Measurements from ENCODE around the gene TMEFF1. TPM values are rescaled to one million over a fixed set of nuclear protein-coding genes. Genes with fewer than 3 reads are reported as not detected.

The TMEFF1 gene
- total and polyA plus RNA-seq, 2 of the 8 experiments (the other 6 are each of a cell fraction or from before 2014, with no cell fraction given): 13.5 to 68.2 TPM

GRCh38 chr9:100598641-100599145 lies 125.7 kb downstream of the TMEFF1 start:
- Histone ChIP-seq H3K23ac (ENCODE audit: insufficient read length) (no peak overlapping the region), H3K23me2 (ENCODE audit: low read depth, low read length) (peaks cover 5% of the 10 kb centered on the region; the same call in 1 of the 2 replicates), H3K36me3 (ENCODE audit: control insufficient read depth in 2 of 4, insufficient read depth in 4 of 4, low read length in 3 of 4) (no peaks in the 10 kb centered on the region), H3K56ac (replicated peaks; ENCODE audit: insufficient read length, low read depth, low read length) (no peak overlapping the region), H2BK120ac (replicated peaks; ENCODE audit: low read depth, low read length) (no peak overlapping the region), H4K20me1 (replicated peaks in 1 of 2; ENCODE audit: control insufficient read depth in 1 of 2, insufficient read depth in 2 of 2, low read length in 2 of 2) (no peaks in the 10 kb centered on the region), H3K9me3 (ENCODE audit: insufficient read depth in 2 of 2, low read depth in 1 of 2, low read length in 1 of 2) (no peaks in the 10 kb centered on the region), H3K4me2 (ENCODE audit: insufficient read depth in 1 of 2, low read depth in 2 of 2, low read length in 2 of 2) (peak overlapping the region; percentile 77 to 80), H4K5ac (ENCODE audit: insufficient read length, low read depth, low read length) (peak overlapping the region; percentile 45), H3K27me3 (replicated peaks in 1 of 4; ENCODE audit: control insufficient read depth in 3 of 4, extremely low read depth in 1 of 4, insufficient read depth in 3 of 4, low read length in 3 of 4) (no peaks in the 10 kb centered on the region), H2BK12ac (ENCODE audit: low read depth, low read length) (no peak overlapping the region), H2AK5ac (ENCODE audit: low read depth, low read length) (no peak overlapping the region), H3K27ac (ENCODE audit: low read depth, low read length) (no peak overlapping the region), H3K79me2 (ENCODE audit: control insufficient read depth in 1 of 2, insufficient read depth in 2 of 2, low read length in 2 of 2) (no peaks in the 10 kb centered on the region), H3K79me1 (ENCODE audit: low read depth, low read length) (no peaks in the 10 kb centered on the region), H4K8ac (ENCODE audit: extremely low read depth, insufficient read depth, low read length) (no peak overlapping the region; the same call in 1 of the 2 replicates), H2BK15ac (ENCODE audit: low read length) (no peak overlapping the region), H4K91ac (replicated peaks; ENCODE audit: insufficient read length, low read length) (no peak overlapping the region), H3K14ac (ENCODE audit: insufficient read length) (no peak overlapping the region), H3K9ac (replicated peaks in 1 of 4; ENCODE audit: extremely low read depth in 1 of 4, low read depth in 3 of 4, low read length in 3 of 4) (peak overlapping the region in 2 of 4 experiments; percentile 10 to 69; a peak in 2 of 7 replicates), H3K4me3 (ENCODE audit: extremely low read depth in 1 of 4, insufficient read depth in 2 of 4, low read depth in 3 of 4, low read length in 4 of 4) (peak overlapping the region; percentile 27 to 59 (median 45); a peak in 7 of 8 replicates), H3K18ac (ENCODE audit: extremely low read depth, low read length) (peak overlapping the region; percentile 66; the same call in 1 of the 2 replicates), H2AFZ (ENCODE audit: low read length) (peak overlapping the region; percentile 90), H2BK5ac (ENCODE audit: low read depth, low read length) (peak overlapping the region; percentile 27; the same call in 1 of the 2 replicates), H2BK20ac (ENCODE audit: low read length) (no peak overlapping the region), H3K4me1 (replicated peaks in 1 of 4; ENCODE audit: control insufficient read depth in 3 of 4, insufficient read depth in 4 of 4, low read length in 3 of 4) (peaks cover 3 to 17% (median 12%) of the 10 kb centered on the region in 4 experiments; a peak in 5 of 7 replicates), H3K4ac (replicated peaks; ENCODE audit: insufficient read length, low read depth, low read length) (peak overlapping the region; percentile 24)
- DNase-seq (ENCODE audit: low read depth in 1 of 2, low spot score in 2 of 2) (peak; percentile 92 to 96), FAIRE-seq (no peak)
- ChIA-PET CTCF (ENCODE audit: partially characterized antibody) (interaction anchor here (1.0 to 2.3 kb wide), 4 partner anchors 18 to 273 kb away, joined by 3 to 8 read pairs (median 4); no protein-coding TSS in a partner anchor), POLR2A (ENCODE audit: partially characterized antibody) (interaction anchor here (0.8 to 1.9 kb wide), 4 partner anchors 9 to 458 kb away, joined by 3 to 6 read pairs (median 4); partner anchors contain the start of gene MSANTD3)
- WGBS, 2 experiments (ENCODE audit: extremely low coverage in 1 of 2, insufficient coverage in 1 of 2, insufficient read length in 1 of 2, insufficient replicate concordance in 2 of 2, low coverage in 1 of 2, low lambda C conversion rate in 2 of 2, missing lambda C conversion rate in 1 of 2): 2% methylated on average over 41 of the region's 41 CpGs; no CpG with 5 or more reads in 1 of the 2 experiments
- peak; percentile 75 for TF ChIP-seq TEAD4 (IDR thresholded peaks at IDR 0.05; ENCODE audit: low read depth, low read length)
- no peak for TF ChIP-seq EP300 (IDR thresholded peaks at IDR 0.05; ENCODE audit: borderline replicate concordance in 1 of 2, low read depth in 2 of 2, low read length in 2 of 2)
- no peak for TF ChIP-seq HDAC2 (IDR thresholded peaks at IDR 0.05; ENCODE audit: borderline replicate concordance in 1 of 2, low read depth in 2 of 2, low read length in 2 of 2)
- TF ChIP-seq GABPA (IDR thresholded peaks at IDR 0.05; ENCODE audit: borderline replicate concordance, insufficient read depth, low read length): no peak
- TF ChIP-seq CTBP2 (IDR thresholded peaks at IDR 0.05; ENCODE audit: borderline replicate concordance, insufficient read depth, insufficient read length, low read length): no peak
- TF ChIP-seq CREB1 (IDR thresholded peaks at IDR 0.05): peak; percentile 85
- TF ChIP-seq POLR2AphosphoS5 (IDR thresholded peaks at IDR 0.05; ENCODE audit: low read depth, low read length): peak; percentile 40; the same call in 1 of the 2 replicates
- no peak for TF ChIP-seq SIX5 (IDR thresholded peaks at IDR 0.05; ENCODE audit: low read depth, low read length)
- peak; percentile 31 for TF ChIP-seq TAF7 (optimal IDR thresholded peaks at IDR 0.05; ENCODE audit: borderline replicate concordance, low read depth, low read length)
- TF ChIP-seq ATF3 (IDR thresholded peaks at IDR 0.05; ENCODE audit: insufficient read depth, low read depth, low read length): 0 out of 2 replicates have a peak, but pooled peaks have one; percentile 26
